Activated CD4-positive, alpha-beta T cell treated with anti-CD3 and anti-CD28 coated beads, Interleukin-2, Interleukin-4, amounts not matched to agents 100 ng/mL and 50 ng/mL, durations not matched to agents 16 hours and 8 hours (primary cell): ENCODE data around the gene CCDC196.
"Not testable (repeated sequence)": the region's sequence is repeated elsewhere in the genome, so short reads cannot be mapped to it uniquely, and the experiment has no call there.

Source experiments
- DNase-seq: peaks from one replicate; pipeline ENCODE4 v3.0.0-alpha.2; 2020; ENCODE audit warnings: low spot score

CCDC196 gene

GRCh38 chr14:66495218-66496098, 9.3 kb downstream of the CCDC196 start:
- peak; percentile 44 for DNase-seq

GRCh38 chr14:66496188-66496807, 10.1 kb downstream of the CCDC196 start:
- no peak for DNase-seq

- no peak for DNase-seq
Measured at GRCh38 chr14:66496911-66497310, 10.7 kb downstream of the CCDC196 start.

- no peak for DNase-seq
Measured at GRCh38 chr14:66498311-66498710, 12.1 kb downstream of the CCDC196 start.

- DNase-seq = no peak
Measured at GRCh38 chr14:66501592-66501991, 15.4 kb downstream of the CCDC196 start.

- DNase-seq = not testable (repeated sequence)
Measured at GRCh38 chr14:66502836-66503235, 16.7 kb downstream of the CCDC196 start.

- no peak for DNase-seq
Measured at GRCh38 chr14:66503532-66503931, 17.4 kb downstream of the CCDC196 start.

- no peak for DNase-seq
Measured at GRCh38 chr14:66507181-66507721, 21.1 kb downstream of the CCDC196 start.

- DNase-seq = peak; percentile 95
Measured at GRCh38 chr14:66507722-66508546, 21.8 kb downstream of the CCDC196 start, which contains the start of gene GPHN. Gene GPHN (plus strand): TSS chr14:66508147.

- DNase-seq = no peak
Measured at GRCh38 chr14:66508547-66508845, 22.3 kb downstream of the CCDC196 start.

GRCh38 chr14:66508846-66509621, 22.9 kb downstream of the CCDC196 start:
- DNase-seq = peak; percentile 34

GRCh38 chr14:66509874-66510273, 23.7 kb downstream of the CCDC196 start:
- DNase-seq = no peak

- no peak for DNase-seq
Measured at GRCh38 chr14:66511849-66512248, 25.7 kb downstream of the CCDC196 start.

- no peak for DNase-seq
Measured at GRCh38 chr14:66514213-66514612, 28.0 kb downstream of the CCDC196 start.

- DNase-seq = no peak
Measured at GRCh38 chr14:66530526-66530925, 44.4 kb downstream of the CCDC196 start.

- DNase-seq = no peak
Measured at GRCh38 chr14:66539034-66539433, 52.9 kb downstream of the CCDC196 start.

GRCh38 chr14:66540038-66540437, 53.9 kb downstream of the CCDC196 start:
- DNase-seq = no peak

GRCh38 chr14:66541627-66542026, 55.5 kb downstream of the CCDC196 start:
- no peak for DNase-seq

GRCh38 chr14:66543996-66544395, 57.8 kb downstream of the CCDC196 start:
- DNase-seq = no peak

- DNase-seq = not testable (repeated sequence)
Measured at GRCh38 chr14:66545191-66545590, 59.0 kb downstream of the CCDC196 start.

- DNase-seq = not testable (repeated sequence)
Measured at GRCh38 chr14:66545751-66546150, 59.6 kb downstream of the CCDC196 start.
